ENCODE measurements around the gene CENPU. TPM values are rescaled to one million over a fixed set of nuclear protein-coding genes. Genes with fewer than 3 reads are reported as not detected.

CENPU gene
- total RNA-seq, 1 donor from 2014 or later = 7.1 TPM

GRCh38 chr4:184694412-184694956 is 39.4 kb downstream of the CENPU start:
- ATAC-seq (ENCODE audit: low read depth) (no peak), DNase-seq (no peak)
- ChIA-PET CTCF (no interaction called here), POLR2A (no interaction called here)
- Mint-ChIP-seq H3K36me3 (ENCODE audit: low read depth) (peaks cover 32% of the 10 kb centered on the region), H3K27ac (no peak overlapping the region), H3K4me1 (no peaks in the 10 kb centered on the region), H3K9me3 (no peaks in the 10 kb centered on the region), H3K4me3 (no peak overlapping the region), H3K27me3 (no peaks in the 10 kb centered on the region)
- no peak for TF ChIP-seq CTCF (IDR thresholded peaks at IDR 0.05)
- intact Hi-C loops (cut with micrococcal nuclease) = no loop called here

- no peaks in the 10 kb centered on the region for H3K9me3 Mint-ChIP-seq
- POLR2A ChIA-PET = no interaction called here
- intact Hi-C loops (cut with micrococcal nuclease) = no loop called here
- H3K27me3 Mint-ChIP-seq = no peaks in the 10 kb centered on the region
- CTCF ChIA-PET = no interaction called here
- TF ChIP-seq CTCF (IDR thresholded peaks at IDR 0.05) = no peak
- ATAC-seq (ENCODE audit: low read depth) = no peak
- no peak overlapping the region for H3K27ac Mint-ChIP-seq
- H3K4me3 Mint-ChIP-seq = no peak overlapping the region
- no peak for DNase-seq
- no peaks in the 10 kb centered on the region for H3K4me1 Mint-ChIP-seq
- peaks cover 38% of the 10 kb centered on the region for H3K36me3 Mint-ChIP-seq (ENCODE audit: low read depth)
These were observed 40.8 kb downstream of the CENPU start for GRCh38 chr4:184693056-184693455.

GRCh38 chr4:184689681-184690080 is 44.2 kb downstream of the CENPU start:
- peaks cover 41% of the 10 kb centered on the region for H3K36me3 Mint-ChIP-seq (ENCODE audit: low read depth)
- no peak overlapping the region for H3K4me3 Mint-ChIP-seq
- no peaks in the 10 kb centered on the region for H3K27me3 Mint-ChIP-seq
- no peak for TF ChIP-seq CTCF (IDR thresholded peaks at IDR 0.05)
- H3K4me1 Mint-ChIP-seq = no peaks in the 10 kb centered on the region
- POLR2A ChIA-PET = no interaction called here
- H3K9me3 Mint-ChIP-seq = no peaks in the 10 kb centered on the region
- intact Hi-C loops (cut with micrococcal nuclease) = no loop called here
- CTCF ChIA-PET = no interaction called here
- H3K27ac Mint-ChIP-seq = no peak overlapping the region
- no peak for ATAC-seq (ENCODE audit: low read depth)
- no peak for DNase-seq

GRCh38 chr4:184688447-184688846 is 45.4 kb downstream of the CENPU start:
- no peak for ATAC-seq (ENCODE audit: low read depth)
- Mint-ChIP-seq H3K27ac (no peak overlapping the region), H3K27me3 (no peaks in the 10 kb centered on the region), H3K36me3 (ENCODE audit: low read depth) (peaks cover 33% of the 10 kb centered on the region), H3K9me3 (no peaks in the 10 kb centered on the region), H3K4me1 (no peaks in the 10 kb centered on the region), H3K4me3 (no peak overlapping the region)
- ChIA-PET POLR2A (no interaction called here), CTCF (no interaction called here)
- no peak for DNase-seq
- intact Hi-C loops (cut with micrococcal nuclease) = no loop called here
- no peak for TF ChIP-seq CTCF (IDR thresholded peaks at IDR 0.05)

GRCh38 chr4:184688005-184688404 is 45.9 kb downstream of the CENPU start:
- intact Hi-C loops (cut with micrococcal nuclease) = no loop called here
- no peaks in the 10 kb centered on the region for H3K9me3 Mint-ChIP-seq
- no peaks in the 10 kb centered on the region for H3K4me1 Mint-ChIP-seq
- H3K27ac Mint-ChIP-seq = no peak overlapping the region
- ATAC-seq (ENCODE audit: low read depth) (no peak), DNase-seq (no peak)
- no peak overlapping the region for H3K4me3 Mint-ChIP-seq
- CTCF ChIA-PET = no interaction called here
- no peak for TF ChIP-seq CTCF (IDR thresholded peaks at IDR 0.05)
- H3K36me3 Mint-ChIP-seq (ENCODE audit: low read depth) = peaks cover 30% of the 10 kb centered on the region
- no peaks in the 10 kb centered on the region for H3K27me3 Mint-ChIP-seq
- POLR2A ChIA-PET = no interaction called here
